CD4-positive, alpha-beta T cell treated with Interleukin-6 for 4 hours (primary cell): ENCODE results near the gene PPP1R1B.
A peak's percentile ranks its signal among the peaks of the same experiment; 100 is the strongest.

Experiments
- DNase-seq: peaks from one replicate; pipeline ENCODE4 v3.0.0-alpha.2; 2020; ENCODE audit warnings: mixed read lengths

Gene PPP1R1B

GRCh38 chr17:39635614-39636176 is 8.9 kb downstream of the PPP1R1B start:
- DNase-seq, result no peak

- DNase-seq, result no peak
Measured at GRCh38 chr17:39636587-39636926, 9.8 kb downstream of the PPP1R1B start.

- peak; percentile 95 for DNase-seq
Measured at GRCh38 chr17:39636927-39637736, 10.4 kb downstream of the PPP1R1B start, which contains the start of gene STARD3. TSS of gene STARD3 (plus strand) at chr17:39637144. CDS start at chr17:39653532, 16,388 bp downstream.

- no peak for DNase-seq
Measured at GRCh38 chr17:39638317-39638716, 11.6 kb downstream of the PPP1R1B start.

- DNase-seq, result no peak
Measured at GRCh38 chr17:39639043-39639442, 12.3 kb downstream of the PPP1R1B start.

GRCh38 chr17:39639566-39640458 is 13.1 kb downstream of the PPP1R1B start:
- no peak for DNase-seq

GRCh38 chr17:39640591-39641031 is 13.9 kb downstream of the PPP1R1B start:
- DNase-seq, result no peak

GRCh38 chr17:39641097-39641496 is 14.3 kb downstream of the PPP1R1B start:
- DNase-seq, result no peak

- no peak for DNase-seq
Measured at GRCh38 chr17:39641883-39642282, 15.1 kb downstream of the PPP1R1B start.

GRCh38 chr17:39642291-39643074 is 15.7 kb downstream of the PPP1R1B start:
- DNase-seq, result no peak

GRCh38 chr17:39643271-39643670 is 16.5 kb downstream of the PPP1R1B start:
- DNase-seq, result no peak

- DNase-seq, result no peak
Measured at GRCh38 chr17:39647256-39647655, 20.5 kb downstream of the PPP1R1B start.

GRCh38 chr17:39648616-39649366 is 22.0 kb downstream of the PPP1R1B start:
- DNase-seq, result no peak

GRCh38 chr17:39650121-39650579 is 23.4 kb downstream of the PPP1R1B start:
- no peak for DNase-seq

- no peak for DNase-seq
Measured at GRCh38 chr17:39651923-39652586, 25.3 kb downstream of the PPP1R1B start.

- DNase-seq, result no peak
Measured at GRCh38 chr17:39652587-39653315, 26.0 kb downstream of the PPP1R1B start.

GRCh38 chr17:39653316-39653661 is 26.5 kb downstream of the PPP1R1B start:
- DNase-seq, result no peak

- DNase-seq, result peak; percentile 86
Measured at GRCh38 chr17:39653662-39654331, 27.0 kb downstream of the PPP1R1B start.

GRCh38 chr17:39655105-39655504 is 28.4 kb downstream of the PPP1R1B start:
- no peak for DNase-seq

- peak; percentile 26 for DNase-seq
Measured at GRCh38 chr17:39658346-39658745, 31.6 kb downstream of the PPP1R1B start.
